ENCODE results near the gene SUCLG2. TPM values are rescaled to one million over a fixed set of nuclear protein-coding genes. Genes with fewer than 3 reads are reported as not detected.

The SUCLG2 gene
- total and polyA plus RNA-seq, 9 of the 15 experiments (the other 6 are each of a cell fraction or from before 2014, with no cell fraction given): 10.1 to 41.4 (median 29.0) TPM

GRCh38 chr3:67616046-67616445 lies 38.4 kb downstream of the SUCLG2 start:
- ChIA-PET CTCF (ENCODE audit: low intra/inter-chr PET ratio) (no interaction called here), POLR2A (no interaction called here)
- no peak overlapping the region for H3K9ac ChIP-seq (ENCODE audit: insufficient read depth in 1 of 2, low read depth in 2 of 2, low read length in 2 of 2)
- no peaks in the 10 kb centered on the region for H3K27me3 ChIP-seq (ENCODE audit: control insufficient read depth in 2 of 2, insufficient read depth in 2 of 2, low read length in 2 of 2)
- H3K36me3 ChIP-seq (ENCODE audit: control insufficient read depth, insufficient read depth, low read length): peaks cover 16% of the 10 kb centered on the region; the same call in 2 of the 3 replicates
- no peaks in the 10 kb centered on the region for H3K79me2 ChIP-seq (ENCODE audit: control insufficient read depth, insufficient read depth, low read length)
- WGBS (ENCODE audit: insufficient coverage, low coverage, missing lambda C conversion rate): 88% methylated on average over 2 of the region's 2 CpGs
- H3K9me3 ChIP-seq (replicated peaks; ENCODE audit: control insufficient read depth, insufficient read depth, low read depth, low read length): no peaks in the 10 kb centered on the region
- H3K9me1 ChIP-seq (ENCODE audit: control insufficient read depth, insufficient read depth, low read length): no peaks in the 10 kb centered on the region
- FAIRE-seq (no peak), DNase-seq (ENCODE audit: extremely low read depth in 1 of 4, low spot score in 3 of 4) (no peak), ATAC-seq (no peak)
- intact Hi-C loops (cut with micrococcal nuclease): no loop called here
- no peak overlapping the region for H3K27ac ChIP-seq (ENCODE audit: extremely low read depth, low read depth, low read length)
- H3K4me2 ChIP-seq (ENCODE audit: insufficient read depth, low read length): no peak overlapping the region
- no peaks in the 10 kb centered on the region for H4K20me1 ChIP-seq (replicated peaks; ENCODE audit: control insufficient read depth, insufficient read depth, low read length)
- no peak for TF ChIP-seq TBL1XR1 (IDR thresholded peaks at IDR 0.05; ENCODE audit: low read length in 2 of 2)
- TF ChIP-seq, protein P1, sequence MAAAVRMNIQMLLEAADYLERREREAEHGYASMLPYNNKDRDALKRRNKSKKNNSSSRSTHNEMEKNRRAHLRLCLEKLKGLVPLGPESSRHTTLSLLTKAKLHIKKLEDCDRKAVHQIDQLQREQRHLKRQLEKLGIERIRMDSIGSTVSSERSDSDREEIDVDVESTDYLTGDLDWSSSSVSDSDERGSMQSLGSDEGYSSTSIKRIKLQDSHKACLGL (CRISPR knock-in tag; IDR thresholded peaks at IDR 0.05; ENCODE audit: borderline replicate concordance, poor library complexity, severe bottlenecking): no peak
- no peak for TF ChIP-seq ARID4B (CRISPR knock-in tag; IDR thresholded peaks at IDR 0.05)
- TF ChIP-seq HEY1 (CRISPR knock-in tag; IDR thresholded peaks at IDR 0.05; ENCODE audit: borderline replicate concordance): no peak
- TF ChIP-seq HDAC6 (IDR thresholded peaks at IDR 0.05; ENCODE audit: low read depth, low read length): no peak
- no peak for TF ChIP-seq PTTG1 (tag; IDR thresholded peaks at IDR 0.05; ENCODE audit: low read depth)
- TF ChIP-seq TBP (optimal IDR thresholded peaks at IDR 0.05; ENCODE audit: low read depth, low read length): no peak
- no peak for TF ChIP-seq GTF2E2 (tag; IDR thresholded peaks at IDR 0.05)
- no peak for TF ChIP-seq ZNF408 (CRISPR knock-in tag; IDR thresholded peaks at IDR 0.05; ENCODE audit: low read depth)
- TF ChIP-seq HMGN3 (IDR thresholded peaks at IDR 0.05; ENCODE audit: borderline replicate concordance, extremely low read depth, insufficient read length, low read depth, low read length): no peak
- no peak for TF ChIP-seq MAZ (CRISPR knock-in tag; conservative IDR thresholded peaks at IDR 0.05 in 1 of 2, IDR thresholded peaks at IDR 0.05 in 1 of 2)
- no peak for TF ChIP-seq KAT7 (CRISPR knock-in tag; IDR thresholded peaks at IDR 0.05; ENCODE audit: borderline replicate concordance)
- TF ChIP-seq CHD2 (IDR thresholded peaks at IDR 0.05; ENCODE audit: low read depth, low read length): no peak
- no peak for TF ChIP-seq TAF15 (IDR thresholded peaks at IDR 0.05; ENCODE audit: low read depth, low read length)
- no peak for TF ChIP-seq ZZZ3 (IDR thresholded peaks at IDR 0.05)
- TF ChIP-seq ZBTB43 (CRISPR knock-in tag; IDR thresholded peaks at IDR 0.05): no peak
- no peak for TF ChIP-seq GATAD2B (IDR thresholded peaks at IDR 0.05; ENCODE audit: borderline replicate concordance)
- no TSS peak for BruUV-seq (replicated peaks)
- H3K4me1 ChIP-seq (replicated peaks in 1 of 2; ENCODE audit: control insufficient read depth in 2 of 2, insufficient read depth in 2 of 2, low read length in 2 of 2): no peaks in the 10 kb centered on the region
- in situ Hi-C loops (cut with MboI): no loop called here
- H2AFZ ChIP-seq (ENCODE audit: low read depth, low read length): no peak overlapping the region
- no peak overlapping the region for H3K4me3 ChIP-seq

All from K562 (cell line).